ENCODE measurements around the gene FOSL1.

The FOSL1 gene

GRCh38 chr11:65863889-65864705 is 36.1 kb downstream of the FOSL1 start:
- H3K27me3 ChIP-seq (ENCODE audit: control insufficient read depth, insufficient read depth, low read length): peaks cover 6% of the 10 kb centered on the region
- no peak overlapping the region for H3K4me3 ChIP-seq (ENCODE audit: low read depth, low read length)
- H3K9ac ChIP-seq (ENCODE audit: low read depth, low read length): no peak overlapping the region
- no peaks in the 10 kb centered on the region for H3K9me3 ChIP-seq (ENCODE audit: control insufficient read depth, insufficient read depth, low read length)
- H3K4me1 ChIP-seq (ENCODE audit: control insufficient read depth, insufficient read depth, low read length): peaks cover 3% of the 10 kb centered on the region
- peaks cover 27% of the 10 kb centered on the region for H3K36me3 ChIP-seq (ENCODE audit: control insufficient read depth, insufficient read depth, low read length)

- Histone ChIP-seq H3K9ac (ENCODE audit: low read depth, low read length) (no peak overlapping the region), H3K36me3 (ENCODE audit: control insufficient read depth, insufficient read depth, low read length) (peaks cover 27% of the 10 kb centered on the region), H3K9me3 (ENCODE audit: control insufficient read depth, insufficient read depth, low read length) (no peaks in the 10 kb centered on the region), H3K27me3 (ENCODE audit: control insufficient read depth, insufficient read depth, low read length) (no peaks in the 10 kb centered on the region), H3K4me1 (ENCODE audit: control insufficient read depth, insufficient read depth, low read length) (peaks cover 3% of the 10 kb centered on the region), H3K4me3 (ENCODE audit: low read depth, low read length) (no peak overlapping the region)
These were observed 37.0 kb downstream of the FOSL1 start for GRCh38 chr11:65862941-65863888.

- H3K9me3 ChIP-seq (ENCODE audit: control insufficient read depth, insufficient read depth, low read length): no peaks in the 10 kb centered on the region
- H3K4me3 ChIP-seq (ENCODE audit: low read depth, low read length): no peak overlapping the region
- H3K27me3 ChIP-seq (ENCODE audit: control insufficient read depth, insufficient read depth, low read length): no peaks in the 10 kb centered on the region
- peaks cover 27% of the 10 kb centered on the region for H3K36me3 ChIP-seq (ENCODE audit: control insufficient read depth, insufficient read depth, low read length)
- no peak overlapping the region for H3K9ac ChIP-seq (ENCODE audit: low read depth, low read length)
- peaks cover 3% of the 10 kb centered on the region for H3K4me1 ChIP-seq (ENCODE audit: control insufficient read depth, insufficient read depth, low read length)
These were observed 37.9 kb downstream of the FOSL1 start for GRCh38 chr11:65862191-65862735.

- H3K27me3 ChIP-seq (ENCODE audit: control insufficient read depth, insufficient read depth, low read length): no peaks in the 10 kb centered on the region
- H3K4me1 ChIP-seq (ENCODE audit: control insufficient read depth, insufficient read depth, low read length): peaks cover 3% of the 10 kb centered on the region
- no peaks in the 10 kb centered on the region for H3K9me3 ChIP-seq (ENCODE audit: control insufficient read depth, insufficient read depth, low read length)
- H3K9ac ChIP-seq (ENCODE audit: low read depth, low read length): peak overlapping the region; percentile 93
- H3K4me3 ChIP-seq (ENCODE audit: low read depth, low read length): peak overlapping the region; percentile 94
- peaks cover 28% of the 10 kb centered on the region for H3K36me3 ChIP-seq (ENCODE audit: control insufficient read depth, insufficient read depth, low read length)
These were observed 38.5 kb downstream of the FOSL1 start for GRCh38 chr11:65861533-65862183.

- H3K27me3 ChIP-seq (ENCODE audit: control insufficient read depth, insufficient read depth, low read length): no peaks in the 10 kb centered on the region
- H3K9ac ChIP-seq (ENCODE audit: low read depth, low read length): peak overlapping the region; percentile 93
- no peaks in the 10 kb centered on the region for H3K9me3 ChIP-seq (ENCODE audit: control insufficient read depth, insufficient read depth, low read length)
- peaks cover 33% of the 10 kb centered on the region for H3K36me3 ChIP-seq (ENCODE audit: control insufficient read depth, insufficient read depth, low read length)
- H3K4me1 ChIP-seq (ENCODE audit: control insufficient read depth, insufficient read depth, low read length): peaks cover 6% of the 10 kb centered on the region
- peak overlapping the region; percentile 94 for H3K4me3 ChIP-seq (ENCODE audit: low read depth, low read length)
These were observed 39.1 kb downstream of the FOSL1 start for GRCh38 chr11:65861165-65861505.

GRCh38 chr11:65860278-65861164 is 39.7 kb downstream of the FOSL1 start, which contains the start of gene MUS81:
MUS81 (plus strand) TSS chr11:65860433; CDS start chr11:65860754, 321 bp downstream.
- H3K9ac ChIP-seq (ENCODE audit: low read depth, low read length): peak within 1 kb of the TSS; percentile 93
- peaks cover 36% of the 10 kb centered on the region for H3K36me3 ChIP-seq (ENCODE audit: control insufficient read depth, insufficient read depth, low read length)
- peaks cover 8% of the 10 kb centered on the region for H3K4me1 ChIP-seq (ENCODE audit: control insufficient read depth, insufficient read depth, low read length)
- no peaks in the 10 kb centered on the region for H3K27me3 ChIP-seq (ENCODE audit: control insufficient read depth, insufficient read depth, low read length)
- H3K4me3 ChIP-seq (ENCODE audit: low read depth, low read length): peak within 1 kb of the TSS; percentile 94
- H3K9me3 ChIP-seq (ENCODE audit: control insufficient read depth, insufficient read depth, low read length): no peaks in the 10 kb centered on the region

- peak overlapping the region; percentile 94 for H3K4me3 ChIP-seq (ENCODE audit: low read depth, low read length)
These were observed 40.3 kb downstream of the FOSL1 start for GRCh38 chr11:65859812-65860277.

GRCh38 chr11:65859095-65859811 is 40.9 kb downstream of the FOSL1 start:
- Histone ChIP-seq H3K9me3 (ENCODE audit: control insufficient read depth, insufficient read depth, low read length) (no peaks in the 10 kb centered on the region), H3K9ac (ENCODE audit: low read depth, low read length) (peak overlapping the region; percentile 87), H3K4me1 (ENCODE audit: control insufficient read depth, insufficient read depth, low read length) (peaks cover 8% of the 10 kb centered on the region), H3K27me3 (ENCODE audit: control insufficient read depth, insufficient read depth, low read length) (no peaks in the 10 kb centered on the region), H3K4me3 (ENCODE audit: low read depth, low read length) (peak overlapping the region; percentile 98), H3K36me3 (ENCODE audit: control insufficient read depth, insufficient read depth, low read length) (peaks cover 41% of the 10 kb centered on the region)

More at GRCh38 chr11:65859812-65860277, 40.3 kb downstream of the FOSL1 start:
- H3K9ac ChIP-seq (ENCODE audit: low read depth, low read length): peak overlapping the region; percentile 87
- H3K36me3 ChIP-seq (ENCODE audit: control insufficient read depth, insufficient read depth, low read length): peaks cover 38% of the 10 kb centered on the region
- peaks cover 8% of the 10 kb centered on the region for H3K4me1 ChIP-seq (ENCODE audit: control insufficient read depth, insufficient read depth, low read length)
- no peaks in the 10 kb centered on the region for H3K9me3 ChIP-seq (ENCODE audit: control insufficient read depth, insufficient read depth, low read length)
- no peaks in the 10 kb centered on the region for H3K27me3 ChIP-seq (ENCODE audit: control insufficient read depth, insufficient read depth, low read length)

GRCh38 chr11:65858681-65859087 is 41.5 kb downstream of the FOSL1 start:
- Histone ChIP-seq H3K9me3 (ENCODE audit: control insufficient read depth, insufficient read depth, low read length) (no peaks in the 10 kb centered on the region), H3K4me1 (ENCODE audit: control insufficient read depth, insufficient read depth, low read length) (peaks cover 8% of the 10 kb centered on the region), H3K4me3 (ENCODE audit: low read depth, low read length) (peak overlapping the region; percentile 98), H3K27me3 (ENCODE audit: control insufficient read depth, insufficient read depth, low read length) (no peaks in the 10 kb centered on the region), H3K36me3 (ENCODE audit: control insufficient read depth, insufficient read depth, low read length) (peaks cover 41% of the 10 kb centered on the region), H3K9ac (ENCODE audit: low read depth, low read length) (peak overlapping the region; percentile 27)

All from iPS-15b (cell line).